GM21825 (cell line): ENCODE results near the gene EEFSEC.

Experiments used
- ATAC-seq: cut with Tn5 transposase; IDR thresholded peaks from one replicate; pipeline ENCODE4 v1.9.1; 2021; ENCODE audit warnings: mild to moderate bottlenecking, moderate library complexity; ENCODE audit not compliant: unreplicated experiment

EEFSEC gene

DNA sequence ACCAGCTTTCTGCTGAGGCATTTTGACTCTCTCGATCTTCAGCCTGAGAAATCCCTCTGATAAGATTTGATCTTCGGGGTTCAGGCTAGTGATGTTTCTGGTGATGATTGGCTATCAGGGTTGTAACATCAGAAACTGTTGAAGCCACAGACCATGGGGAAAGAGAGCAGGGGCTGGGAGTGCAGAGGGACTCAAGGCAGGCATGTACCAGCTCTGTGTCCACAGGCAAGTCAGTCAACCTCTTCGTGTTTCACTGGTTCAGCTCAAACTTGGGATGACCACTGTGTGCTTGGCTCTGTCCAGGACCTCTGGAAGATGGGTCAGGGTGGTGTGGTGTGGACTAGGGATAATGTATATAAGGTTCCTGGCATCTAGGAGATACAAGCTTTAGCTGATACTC lies 116.5 kb downstream of the EEFSEC start:
- ATAC-seq: no peak

GRCh38 chr3:128270559-128271492 lies 117.5 kb downstream of the EEFSEC start:
- no peak for ATAC-seq

DNA sequence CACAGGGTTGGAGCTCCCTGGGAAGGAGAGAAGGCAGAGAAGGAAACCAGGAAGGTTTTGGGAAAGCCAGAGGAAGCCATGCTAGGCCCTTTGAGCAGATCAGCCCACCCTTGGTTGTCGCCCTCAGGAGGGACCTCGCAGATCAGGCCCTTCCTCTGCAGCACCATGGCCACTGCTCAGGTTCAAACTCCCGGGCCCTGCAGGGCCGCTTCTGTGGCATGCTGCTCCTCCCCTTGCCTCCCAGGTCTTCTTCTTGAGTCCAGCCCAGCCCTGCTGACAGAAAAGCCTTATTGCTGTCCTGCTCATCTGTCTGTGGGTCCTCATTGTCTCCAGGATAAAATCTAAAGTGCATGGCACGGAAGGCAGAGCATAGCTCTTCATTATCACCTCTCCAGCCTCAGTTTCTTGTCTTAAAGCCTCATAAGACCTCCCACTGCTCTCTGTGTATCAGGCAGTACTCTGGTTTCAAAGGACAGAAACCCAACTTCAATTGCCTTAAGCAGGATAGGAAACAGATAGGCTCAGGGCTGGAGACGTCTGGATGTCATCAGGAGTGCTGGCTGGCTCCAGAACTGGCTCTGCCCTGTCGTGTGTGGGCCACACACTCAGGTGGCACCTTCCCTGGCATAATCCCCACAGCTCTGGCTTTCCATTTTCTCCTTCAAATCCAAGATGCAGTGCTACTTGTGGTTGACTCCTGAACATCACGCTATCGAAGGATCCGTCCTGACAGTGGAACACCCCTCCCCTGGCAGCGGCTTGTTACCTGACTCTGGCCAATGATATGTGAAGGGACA lies 118.5 kb downstream of the EEFSEC start:
- no peak for ATAC-seq

DNA sequence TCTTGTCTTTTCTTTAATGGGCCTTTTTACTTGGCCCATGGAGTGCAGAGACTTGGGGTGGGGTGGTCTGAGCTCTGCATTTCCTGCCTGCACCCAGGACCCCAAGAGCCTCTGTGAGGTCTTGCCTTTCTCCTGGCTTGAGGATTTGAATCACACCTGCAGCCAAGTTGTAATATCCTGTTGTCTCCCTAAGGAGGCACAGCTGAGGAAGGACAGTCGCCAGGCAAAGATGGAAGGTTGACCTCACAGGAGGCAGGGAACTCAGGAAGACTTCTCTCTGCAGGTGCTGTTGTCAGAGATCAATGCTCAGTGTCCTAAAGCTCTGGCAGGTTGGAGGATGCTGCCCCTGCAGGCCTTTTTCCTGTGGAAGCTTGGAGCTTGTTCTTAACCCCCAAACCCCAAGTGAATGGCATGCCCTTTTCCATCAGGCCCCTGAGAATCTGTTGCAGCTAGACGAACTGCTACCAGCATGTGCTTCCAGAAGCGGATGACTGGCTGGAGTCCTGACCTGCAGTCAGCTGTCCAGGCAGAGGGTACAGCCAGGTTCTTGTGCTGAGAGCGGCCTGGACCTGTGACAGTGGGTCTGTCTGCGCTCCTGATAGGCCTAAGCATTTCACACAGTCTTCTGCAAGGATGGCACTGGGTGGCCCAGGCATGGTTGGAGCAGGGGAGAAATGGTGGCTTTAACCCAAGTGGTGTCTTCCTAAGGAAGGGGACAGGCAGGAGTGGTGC lies 120.0 kb downstream of the EEFSEC start:
- no peak for ATAC-seq

DNA sequence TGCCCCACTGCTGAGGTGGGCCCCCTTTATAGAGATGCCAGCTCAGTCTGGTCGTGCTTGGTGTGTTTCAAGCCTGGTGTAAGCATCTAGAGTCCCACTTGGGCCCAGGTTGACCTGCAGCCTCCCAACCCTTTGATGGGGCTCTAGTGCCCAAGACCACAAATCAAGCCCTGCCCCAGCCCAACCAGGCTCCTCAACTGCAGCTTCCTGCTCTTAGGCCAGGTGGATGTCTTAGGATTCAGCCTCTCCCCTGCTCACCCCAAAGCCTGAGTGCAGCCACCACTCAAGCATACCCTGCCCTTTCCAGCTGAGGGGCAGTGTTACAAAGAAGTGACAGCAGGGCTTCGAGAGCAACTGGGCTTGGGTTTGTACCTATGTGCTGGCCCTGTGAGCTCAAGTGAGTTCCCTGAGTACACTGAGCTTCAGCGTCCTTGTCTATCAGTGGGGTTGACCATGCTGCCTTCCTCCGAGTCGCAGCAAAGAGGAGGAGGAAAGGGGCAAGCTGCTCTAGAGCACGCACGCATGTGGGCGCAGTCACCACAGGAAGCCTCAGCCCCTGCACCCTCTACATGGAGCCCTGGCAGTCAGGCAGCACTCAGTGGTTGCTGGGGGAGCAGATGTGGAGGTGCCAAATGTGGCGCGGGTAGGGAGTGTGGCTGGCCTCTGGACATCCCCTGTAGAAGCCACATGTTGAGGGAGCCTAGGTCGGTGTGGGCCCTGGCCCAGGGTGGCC lies 120.7 kb downstream of the EEFSEC start:
- ATAC-seq: no peak

DNA sequence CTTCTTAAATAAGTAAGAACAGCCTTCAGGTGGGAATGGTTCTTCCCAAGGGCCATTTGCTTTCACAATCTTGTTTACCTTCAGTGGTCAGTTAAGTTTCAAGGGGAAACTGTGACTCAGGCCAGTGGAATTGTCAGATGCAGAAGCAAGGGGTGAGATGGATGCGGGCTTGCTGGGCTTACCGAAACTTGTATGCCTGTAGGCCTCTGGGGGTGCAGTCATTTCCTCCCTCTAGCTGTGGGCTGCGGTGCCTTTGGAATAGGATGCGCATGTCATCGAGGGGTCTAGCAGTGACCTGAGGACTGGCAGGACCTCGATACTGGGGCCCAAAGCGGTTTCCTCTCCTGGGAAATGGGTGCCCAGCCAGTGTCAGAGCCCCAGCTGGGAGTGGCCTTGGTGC lies 121.6 kb downstream of the EEFSEC start:
- no peak for ATAC-seq

DNA sequence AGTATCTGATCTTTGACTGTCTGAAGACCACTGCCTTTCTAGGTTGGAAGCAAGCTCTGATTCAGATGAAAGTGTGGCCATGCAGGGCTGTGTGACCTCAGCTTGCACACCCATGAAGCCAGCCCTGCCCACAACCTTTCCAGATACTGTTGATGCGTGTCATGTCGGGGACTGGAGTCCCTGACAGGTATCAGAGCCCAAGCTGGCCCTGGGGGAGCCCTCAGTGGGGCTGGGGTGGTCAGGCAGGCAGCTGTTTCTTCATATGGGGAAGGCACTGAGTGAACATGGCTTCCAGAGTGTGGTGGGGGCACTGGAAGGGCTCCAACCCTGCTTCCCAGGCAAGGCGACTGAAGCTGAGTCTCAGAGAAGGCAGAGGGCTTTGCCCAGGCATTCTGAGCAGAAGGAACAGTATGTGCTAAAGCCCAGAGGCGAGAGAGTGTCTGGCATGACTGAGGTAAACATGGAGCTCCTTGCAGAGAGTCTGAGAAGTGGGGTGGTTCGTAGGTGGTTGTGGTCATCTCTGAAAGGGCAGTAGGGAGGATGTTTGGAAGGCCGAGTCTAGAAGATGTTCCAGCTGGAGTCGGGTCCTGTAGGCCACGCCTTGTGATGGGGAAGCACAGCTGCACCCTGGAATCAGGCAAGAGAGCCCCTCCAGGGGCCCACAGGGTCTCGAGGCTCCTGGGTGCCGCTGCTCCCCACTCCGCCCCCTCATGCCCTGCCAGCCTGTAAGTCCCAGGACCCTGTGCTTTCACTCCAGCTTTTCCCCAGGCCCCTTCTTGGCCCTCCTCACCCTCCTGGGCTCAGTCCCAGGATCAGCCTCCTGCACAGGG lies 122.2 kb downstream of the EEFSEC start:
- no peak for ATAC-seq

- ATAC-seq: no peak
These were observed 122.8 kb downstream of the EEFSEC start for GRCh38 chr3:128276146-128276435.

DNA sequence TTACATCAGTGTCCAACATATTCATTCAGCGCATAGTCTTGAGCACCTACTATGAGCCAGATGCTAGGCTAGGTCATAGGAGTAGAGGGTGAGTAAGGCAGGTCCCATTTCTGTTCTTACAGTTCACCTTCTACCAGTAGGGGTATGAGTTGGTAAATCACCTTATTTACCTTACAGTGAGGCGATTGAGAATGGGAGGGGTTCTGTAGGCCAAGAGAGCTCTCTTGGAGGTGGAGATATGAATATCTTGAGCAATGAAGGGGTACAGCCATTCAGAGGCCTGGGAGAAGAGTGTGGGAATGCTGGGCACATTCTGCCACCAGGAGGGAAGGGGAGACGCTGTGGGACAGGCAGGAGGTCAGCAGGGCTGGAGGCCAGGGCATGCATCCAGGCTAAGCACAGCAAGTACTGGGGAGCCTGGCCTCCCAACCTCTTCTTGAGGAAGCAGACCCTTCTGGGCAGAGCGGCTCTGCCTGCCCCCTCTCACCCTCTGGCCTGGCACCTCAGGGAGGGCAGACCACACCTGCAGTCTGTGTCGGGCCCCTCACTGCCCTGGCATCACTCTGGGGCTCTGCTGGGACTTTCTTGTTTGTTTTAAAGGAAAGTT lies 123.4 kb downstream of the EEFSEC start:
- no peak for ATAC-seq

DNA sequence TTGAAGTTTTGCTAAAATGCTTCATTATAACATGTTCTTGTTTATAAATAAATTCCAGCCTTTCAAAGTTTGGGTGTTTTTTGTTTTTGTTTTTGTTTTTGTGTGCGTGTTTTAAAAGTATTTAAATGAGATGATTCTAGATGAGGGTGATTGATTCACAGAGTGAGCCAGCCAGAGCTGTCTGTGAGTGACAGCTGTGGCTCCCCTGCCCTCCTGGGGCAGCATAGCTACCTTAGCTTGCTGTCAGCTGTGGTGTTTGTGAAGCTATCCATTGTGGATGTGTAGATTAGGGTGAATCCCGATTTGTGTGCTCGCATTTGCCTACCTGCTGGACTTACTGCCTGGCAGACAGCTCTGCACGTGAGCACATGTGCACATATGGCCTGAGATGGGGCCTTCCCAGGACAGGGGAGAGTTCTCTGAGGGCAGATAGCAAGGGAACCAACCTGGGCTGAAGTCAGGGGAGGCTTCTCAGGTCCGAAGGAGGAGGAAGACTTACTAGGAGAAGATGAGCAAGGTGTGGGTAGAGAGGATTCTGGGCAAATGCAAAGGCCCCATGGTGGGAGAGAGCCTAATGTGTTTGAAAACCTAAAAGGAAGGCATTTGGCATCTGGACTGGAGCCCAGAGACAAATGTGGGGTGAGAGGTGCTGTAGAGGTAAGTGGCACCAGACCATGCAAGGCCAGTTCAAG lies 124.2 kb downstream of the EEFSEC start:
- ATAC-seq: no peak

- no peak for ATAC-seq
These were observed 124.8 kb downstream of the EEFSEC start for GRCh38 chr3:128278130-128278529.

- no peak for ATAC-seq
These were observed 125.7 kb downstream of the EEFSEC start for GRCh38 chr3:128278761-128279600.

- no peak for ATAC-seq
These were observed 126.3 kb downstream of the EEFSEC start for GRCh38 chr3:128279601-128279880.

- no peak for ATAC-seq
These were observed 127.3 kb downstream of the EEFSEC start for GRCh38 chr3:128280481-128281052.

- ATAC-seq: no peak
These were observed 127.8 kb downstream of the EEFSEC start for GRCh38 chr3:128281056-128281455.

- ATAC-seq: no peak
These were observed 128.4 kb downstream of the EEFSEC start for GRCh38 chr3:128281461-128282367.
